Small intestine (tissue), 7 donors: ENCODE data around the gene STMP1. TPM values are rescaled to one million over a fixed set of nuclear protein-coding genes. Genes with fewer than 3 reads are reported as not detected.
"Not testable (repeated sequence)": the region's sequence is repeated elsewhere in the genome, so short reads cannot be mapped to it uniquely, and the experiment has no call there.

Experiments
- DNase-seq, 2 donors: peaks; one replicate each; pipeline versions ENCODE4 v3.0.0 to v3.0.0-alpha.2; 2013
- FAIRE-seq: peaks from 2 replicates; lab custom pipeline; 2012; peaks lifted over from hg19 to GRCh38; lab: Jason Lieb, UNC
- H3K27ac ChIP-seq, 3 donors: one replicate each; pipeline ENCODE4 v1.5.1; 2013; ENCODE audit warnings: low read length in 2 of 3, mild to moderate bottlenecking in 2 of 3, control low read depth in 1 of 3, inconsistent platforms in 1 of 3, low read depth in 1 of 3, moderate library complexity in 1 of 3
- H3K27me3 ChIP-seq, 3 donors: one replicate each; pipeline ENCODE4 v1.6.1; 2013; ENCODE audit warnings: low read length in 3 of 3, inconsistent platforms in 1 of 3; ENCODE audit not compliant: control insufficient read depth in 3 of 3, insufficient read depth in 3 of 3
- H3K36me3 ChIP-seq, 3 donors: one replicate each; pipeline ENCODE4 v1.6.1; 2013; ENCODE audit warnings: low read length in 3 of 3, inconsistent platforms in 1 of 3, low read depth in 1 of 3, mild to moderate bottlenecking in 1 of 3, moderate library complexity in 1 of 3; ENCODE audit not compliant: control insufficient read depth in 3 of 3, insufficient read depth in 2 of 3
- H3K4me1 ChIP-seq, 3 donors: one replicate each; pipeline ENCODE4 v1.6.1; 2013; ENCODE audit warnings: low read length in 2 of 3, inconsistent platforms in 1 of 3, low read depth in 1 of 3, mild to moderate bottlenecking in 1 of 3, moderate library complexity in 1 of 3; ENCODE audit not compliant: control insufficient read depth in 3 of 3, insufficient read depth in 2 of 3
- H3K4me3 ChIP-seq, 3 donors: one replicate each; pipeline ENCODE4 v1.5.1; 2013; ENCODE audit warnings: low read length in 3 of 3, control low read depth in 1 of 3, inconsistent platforms in 1 of 3, low read depth in 1 of 3, mild to moderate bottlenecking in 1 of 3, moderate library complexity in 1 of 3
- H3K9me3 ChIP-seq, 2 donors: one replicate each; pipeline ENCODE4 v1.6.1; 2013; ENCODE audit warnings: low read depth in 1 of 2, low read length in 1 of 2; ENCODE audit not compliant: control insufficient read depth in 2 of 2, insufficient read depth in 1 of 2
- WGBS, 3 donors: extraction: QIAGEN DNeasy Blood & Tissue Kit; methylation state at CpG; one replicate each; pipeline ENCODE4 v1.1.7; 2013; 5-methylcytosine and 5-hydroxymethylcytosine counted together
- polyA plus RNA-seq, 4 donors: library from polyadenylated mRNA; stranded (reverse) in 3 of 4; unstranded in 1 of 4; fragments of 200-250 nt in 3 of 4; fragments of 120-200 nt in 1 of 4; gene quantifications; one replicate each; pipeline versions ENCODE4 v1.2.1 to v1.2.3, GENCODE V29; 2013
- donor health status: healthy with polysubstance abuse.
- donor health status: control.
- donor health status: control.
- donor health status: Bipolar disorder and iron deficiency.
- donor health status: healthy.

The STMP1 gene
- polyA plus RNA-seq, 4 donors: 24.8 to 44.7 (median 33.4) TPM

DNA sequence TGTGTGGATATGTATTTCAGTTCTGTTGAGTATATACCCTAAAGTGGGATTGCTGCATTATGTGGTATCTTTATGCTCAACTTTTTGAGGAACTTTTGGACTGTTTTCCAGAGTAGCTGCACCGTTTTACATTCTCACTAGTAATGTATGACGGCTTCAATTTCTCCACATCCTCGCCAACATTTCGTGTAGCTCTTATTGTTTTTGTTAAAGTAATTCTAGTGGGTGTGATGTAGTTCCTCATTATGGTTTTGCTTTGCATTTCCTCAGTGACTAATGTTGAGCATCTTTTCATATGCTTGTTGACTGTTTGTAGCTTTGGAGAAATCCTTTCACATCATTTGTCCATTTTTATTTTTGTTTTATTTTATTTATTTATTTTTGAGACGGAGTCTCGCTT lies 4.5 kb downstream of the STMP1 start:
- DNase-seq (no peak), FAIRE-seq (no peak)
- H3K4me1 ChIP-seq: peaks cover 0 to 3% (median 2%) of the 10 kb centered on the region in 3 donors
- no peaks in the 10 kb centered on the region for H3K27me3 ChIP-seq
- H3K9me3 ChIP-seq: peaks cover 0 to 8% of the 10 kb centered on the region in 2 donors
- peaks cover 0 to 2% (median 0%) of the 10 kb centered on the region in 3 donors for H3K36me3 ChIP-seq
- 77 to 94% (median 82%) methylated on average over 6 of the region's 6 CpGs for WGBS, 3 donors
- no peak overlapping the region for H3K4me3 ChIP-seq
- H3K27ac ChIP-seq: no peak overlapping the region

DNA sequence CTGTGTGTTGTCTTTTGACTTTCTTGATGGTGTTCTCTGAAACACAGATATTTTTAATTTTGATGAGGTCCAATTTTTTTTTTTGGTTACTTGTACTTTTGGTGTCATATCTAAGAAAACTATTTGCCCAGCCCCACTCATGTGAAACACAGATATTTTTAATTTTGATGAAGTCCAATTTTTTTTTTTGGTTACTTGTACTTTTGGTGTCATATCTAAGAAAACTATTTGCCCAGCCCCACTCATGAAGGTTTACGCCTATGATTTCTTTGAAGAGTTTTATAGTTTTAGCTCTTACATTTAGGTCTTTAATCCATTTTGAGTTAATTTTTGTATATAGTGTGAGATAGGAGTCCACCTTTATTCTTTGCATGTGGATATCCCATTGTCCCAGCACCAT lies 5.3 kb downstream of the STMP1 start:
- FAIRE-seq, H3K4me1 ChIP-seq, H3K4me3 ChIP-seq, H3K27ac ChIP-seq, DNase-seq, H3K36me3 ChIP-seq, H3K27me3 ChIP-seq, H3K9me3 ChIP-seq: not testable (repeated sequence)
- 97 to 100% (median 100%) methylated on average over 1 of the region's 1 CpG for WGBS, 3 donors

DNA sequence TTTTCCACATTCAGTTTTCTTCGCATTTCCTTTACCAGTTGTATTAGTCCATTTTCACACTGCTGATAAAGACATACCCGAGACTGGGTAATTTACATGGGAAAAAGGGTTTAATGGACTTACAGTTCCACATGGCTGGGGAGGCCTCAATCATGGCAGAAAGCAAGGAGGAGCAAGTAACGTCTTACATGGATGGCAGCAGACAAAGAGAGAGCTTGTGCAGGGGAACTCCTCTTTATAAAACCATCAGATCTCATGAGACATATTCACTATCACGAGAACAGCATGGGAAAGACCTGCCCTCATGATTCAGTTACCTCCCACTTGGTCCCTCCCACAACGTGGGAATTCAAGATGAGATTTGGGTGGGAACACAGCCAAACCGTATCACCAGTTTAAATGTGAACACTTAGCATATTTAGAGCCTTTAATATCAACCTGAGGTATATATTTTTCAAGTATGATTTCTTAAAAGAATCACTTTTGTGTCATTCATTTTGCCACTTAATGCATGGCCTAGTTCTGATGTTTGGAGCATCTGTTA lies 6.6 kb downstream of the STMP1 start:
- WGBS, 3 donors: 61 to 77% (median 70%) methylated on average over 6 of the region's 6 CpGs
- not testable (repeated sequence) for DNase-seq, H3K4me3 ChIP-seq, H3K27me3 ChIP-seq, H3K36me3 ChIP-seq, H3K4me1 ChIP-seq, H3K27ac ChIP-seq, FAIRE-seq, H3K9me3 ChIP-seq

DNA sequence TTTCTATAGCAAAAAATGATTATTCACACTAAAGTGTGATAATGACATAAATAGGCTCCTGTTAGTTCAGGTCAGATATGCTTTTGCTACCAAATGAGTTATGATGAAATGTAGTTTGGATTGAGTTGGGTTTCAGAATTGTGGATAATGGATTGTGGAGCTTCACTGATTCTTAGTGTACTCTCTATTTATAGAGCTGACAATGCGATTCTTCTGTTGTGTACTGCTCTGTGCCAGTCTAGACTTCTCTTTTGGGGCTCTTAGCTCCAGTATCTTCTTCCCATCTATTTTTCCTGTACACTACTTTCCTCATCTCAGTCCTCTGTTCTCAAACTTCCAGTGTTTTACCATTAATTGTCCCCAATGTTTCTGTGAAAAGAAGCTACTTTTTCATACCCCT lies 7.5 kb downstream of the STMP1 start:
- 73 to 89% (median 81%) methylated on average over 1 of the region's 1 CpG for WGBS, 3 donors
- DNase-seq (no peak), FAIRE-seq (no peak)
- Histone ChIP-seq H3K9me3 (peaks cover 0 to 8% of the 10 kb centered on the region in 2 donors), H3K27ac (no peak overlapping the region), H3K27me3 (no peaks in the 10 kb centered on the region), H3K36me3 (peaks cover 0 to 3% (median 0%) of the 10 kb centered on the region in 3 donors), H3K4me1 (peaks cover 0 to 3% (median 0%) of the 10 kb centered on the region in 3 donors), H3K4me3 (no peak overlapping the region)

DNA sequence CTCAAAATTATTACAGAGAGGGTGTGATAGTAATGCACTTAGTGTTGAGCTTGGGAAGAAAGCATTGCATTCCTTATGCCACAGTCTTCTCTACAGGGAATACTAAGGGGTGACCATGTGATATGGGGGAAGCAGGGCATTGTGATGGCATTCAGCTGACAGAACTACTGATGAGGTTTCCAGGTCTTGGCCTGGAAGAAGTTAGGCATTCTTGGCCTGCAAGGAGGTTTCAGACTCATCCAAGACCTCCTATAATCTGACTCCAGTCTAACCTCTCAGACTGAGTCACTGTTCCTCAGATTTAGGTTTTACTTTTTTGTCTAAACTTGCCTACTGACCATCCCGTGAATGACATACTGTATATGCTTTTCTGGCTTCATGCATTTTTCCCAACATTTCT lies 7.9 kb downstream of the STMP1 start:
- H3K27ac ChIP-seq: no peak overlapping the region
- no peak for FAIRE-seq
- DNase-seq: no peak
- WGBS, 3 donors: 57 to 76% (median 58%) methylated on average over 1 of the region's 1 CpG
- H3K9me3 ChIP-seq: peaks cover 0 to 8% of the 10 kb centered on the region in 2 donors
- peaks cover 0 to 3% (median 0%) of the 10 kb centered on the region in 3 donors for H3K4me1 ChIP-seq
- no peak overlapping the region for H3K4me3 ChIP-seq
- no peaks in the 10 kb centered on the region for H3K27me3 ChIP-seq
- H3K36me3 ChIP-seq: peaks cover 0 to 3% (median 2%) of the 10 kb centered on the region in 3 donors

DNA sequence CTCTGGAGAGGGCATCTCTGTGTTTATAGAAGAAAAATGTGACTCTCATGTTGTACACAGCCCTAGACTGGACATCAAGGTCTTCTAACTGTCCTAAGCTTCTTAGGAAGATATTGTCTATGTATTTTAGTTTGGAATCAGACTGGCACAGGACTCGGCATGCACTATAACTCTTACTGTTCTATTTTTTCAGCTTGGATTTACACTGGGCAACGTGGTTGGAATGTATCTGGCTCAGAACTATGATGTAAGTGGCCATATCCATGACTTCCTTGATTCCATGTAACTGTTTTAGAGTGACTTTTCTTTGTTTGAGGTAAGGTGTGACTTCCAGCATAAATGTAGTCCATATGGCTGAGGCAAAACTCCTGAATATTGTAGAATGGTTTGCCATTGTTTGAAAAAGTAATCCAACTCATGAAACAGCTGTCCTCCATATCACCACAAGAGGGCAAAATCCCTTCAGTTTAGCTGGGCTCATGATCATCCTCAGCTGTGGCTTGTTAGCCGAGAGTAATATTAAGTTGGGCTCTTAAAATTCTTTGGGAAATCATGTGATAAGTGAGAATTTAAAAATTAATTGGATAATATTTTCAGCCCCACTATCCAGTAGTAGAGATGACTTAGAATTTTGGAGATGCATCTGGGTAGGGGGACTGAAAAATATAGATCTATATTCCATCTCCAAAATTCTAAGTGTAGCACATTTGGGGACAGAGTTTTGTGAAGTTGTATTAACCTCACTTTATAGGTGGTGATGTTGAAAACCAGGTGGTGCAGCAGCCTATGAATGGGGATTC lies 10.4 kb downstream of the STMP1 start:
- peaks cover 0 to 8% of the 10 kb centered on the region in 2 donors for H3K9me3 ChIP-seq
- peak; percentile 42 to 53 for DNase-seq
- FAIRE-seq: no peak
- H3K27ac ChIP-seq: no peak overlapping the region
- no peaks in the 10 kb centered on the region for H3K27me3 ChIP-seq
- H3K36me3 ChIP-seq: peaks cover 0 to 7% (median 3%) of the 10 kb centered on the region in 3 donors
- H3K4me3 ChIP-seq: no peak overlapping the region
- WGBS, 3 donors: 63 to 72% (median 69%) methylated on average over 3 of the region's 3 CpGs
- peaks cover 0 to 3% (median 0%) of the 10 kb centered on the region in 3 donors for H3K4me1 ChIP-seq

DNA sequence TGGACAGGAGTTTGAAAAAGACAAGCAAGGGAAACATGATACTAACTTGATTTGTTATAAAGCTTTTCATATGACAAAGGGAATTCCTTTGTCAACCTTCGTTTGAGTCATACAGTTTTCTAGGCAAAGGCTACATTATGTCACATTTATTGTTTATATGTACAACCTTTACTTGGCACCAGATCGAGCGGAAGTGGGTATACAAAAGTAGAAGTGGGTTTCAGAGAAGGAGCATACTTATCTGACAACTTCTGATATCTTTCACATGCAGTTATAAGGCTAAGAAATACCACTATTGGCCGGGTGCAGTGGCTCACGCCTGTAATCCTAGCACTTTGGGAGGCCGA lies 11.0 kb downstream of the STMP1 start:
- Histone ChIP-seq H3K36me3 (peaks cover 0 to 11% (median 3%) of the 10 kb centered on the region in 3 donors), H3K27me3 (no peaks in the 10 kb centered on the region), H3K4me3 (no peak overlapping the region), H3K9me3 (peaks cover 0 to 6% of the 10 kb centered on the region in 2 donors), H3K4me1 (peaks cover 0 to 3% (median 0%) of the 10 kb centered on the region in 3 donors), H3K27ac (no peak overlapping the region)
- no peak for DNase-seq
- WGBS, 3 donors: 77 to 85% (median 85%) methylated on average over 6 of the region's 6 CpGs
- FAIRE-seq: no peak

DNA sequence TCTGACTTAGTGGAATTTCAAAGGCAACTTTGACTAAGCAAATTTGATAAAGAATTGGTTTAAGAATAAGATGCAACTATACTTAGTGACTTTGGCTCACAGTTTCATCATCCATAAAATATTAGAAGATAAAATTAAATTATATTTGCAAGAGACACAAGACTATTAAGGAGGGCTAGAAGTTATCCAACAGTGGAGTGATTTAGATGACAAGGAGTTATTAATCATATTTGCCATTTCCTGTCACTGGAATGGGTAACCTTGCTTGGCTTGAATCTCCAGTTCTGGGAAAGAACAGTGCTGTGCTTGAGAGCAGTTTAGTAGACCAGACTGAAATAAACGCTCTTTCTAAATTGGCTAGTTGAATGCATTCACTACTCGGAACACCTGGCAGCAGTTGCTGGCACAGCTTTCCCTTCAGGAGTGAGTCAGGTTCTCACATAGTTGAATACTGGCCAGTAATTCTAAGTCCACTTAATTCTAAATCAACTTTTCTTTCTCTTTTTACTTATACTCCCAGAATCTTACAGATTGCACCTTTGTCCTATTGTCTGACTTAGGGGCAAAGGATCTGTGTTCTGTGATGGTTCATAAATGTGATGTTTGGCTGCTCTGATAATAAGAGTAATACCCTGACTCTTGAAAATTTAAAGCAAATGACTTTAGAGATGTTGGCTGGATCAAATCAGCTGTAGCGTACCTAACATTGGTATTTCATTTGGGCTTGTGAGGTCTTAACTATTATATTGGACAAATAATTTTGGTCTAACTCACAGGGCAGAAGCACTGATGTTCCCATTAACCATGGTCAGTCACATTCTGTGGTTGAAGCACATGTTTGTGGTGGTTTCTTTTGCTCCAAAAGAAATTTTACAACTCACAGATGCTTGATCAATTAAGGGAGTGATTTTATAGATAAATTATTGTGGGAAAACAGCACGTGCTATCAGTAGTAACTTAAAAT lies 16.6 kb downstream of the STMP1 start:
- DNase-seq (no peak), FAIRE-seq (no peak)
- Histone ChIP-seq H3K9me3 (no peaks in the 10 kb centered on the region), H3K4me1 (no peaks in the 10 kb centered on the region), H3K36me3 (peaks cover 0 to 14% (median 3%) of the 10 kb centered on the region in 3 donors), H3K4me3 (no peak overlapping the region), H3K27ac (no peak overlapping the region), H3K27me3 (no peaks in the 10 kb centered on the region)
- WGBS, 3 donors: 62 to 77% (median 64%) methylated on average over 4 of the region's 4 CpGs
